H1 (cell line): ENCODE data around the gene RND3. TPM values are rescaled to one million over a fixed set of nuclear protein-coding genes. Genes with fewer than 3 reads are reported as not detected.

Source experiments
- ATF2 ChIP-seq: IDR thresholded peaks from 2 replicates; pipeline ENCODE4 v1.6.1; 2012; ENCODE audit warnings: low read length, inconsistent platforms
- EGR1 ChIP-seq: IDR thresholded peaks from 2 replicates; pipeline ENCODE4 v1.6.1; 2011; ENCODE audit warnings: low read depth, low read length, borderline replicate concordance
- MAFK ChIP-seq: IDR thresholded peaks from 2 replicates; pipeline ENCODE4 v1.6.1; 2012; ENCODE audit warnings: low read depth, mild to moderate bottlenecking, improper control_type of control experiment, low read length
- SAP30 ChIP-seq: fragments of 300-600 bp; sonication (generic); IDR thresholded peaks from 2 replicates; pipeline ENCODE4 v1.7.1; 2012; ENCODE audit warnings: low read length, moderate library complexity, mild to moderate bottlenecking, inconsistent platforms; ENCODE audit not compliant: insufficient read depth, insufficient replicate concordance
- SP1 ChIP-seq: IDR thresholded peaks from 2 replicates; pipeline ENCODE4 v1.6.1; 2011; ENCODE audit warnings: low read depth, low read length
- TAF7 ChIP-seq: optimal IDR thresholded peaks from 2 replicates; pipeline ENCODE3; 2011; ENCODE audit warnings: low read depth, mild to moderate bottlenecking, inconsistent platforms, low read length, moderate library complexity, borderline replicate concordance
- polyA plus RNA-seq, 7 experiments: library from polyadenylated mRNA; depleted of rRNA in 3 of 7; stranded (reverse) in 5 of 7; unstranded in 2 of 7; fragments of >200 nt in 5 of 7; fragments of 200-250 nt in 2 of 7; gene quantifications; 1 replicate in 5 of 7; 2 replicates in 1 of 7; 4 replicates in 1 of 7; pipeline versions ENCODE4 v1.2.1 to v1.2.3, GENCODE V29; 2011 to 2013; ENCODE audit warnings: missing spikeins in 2 of 7, mixed read lengths in 2 of 7
- total RNA-seq: library from RNA; stranded (reverse); fragmentation: NEBNext Ultra II Directional; extraction: Animal tissue kit (Norgen Biotek cat#: 25700); gene quantifications from 2 replicates; pipeline ENCODE4 v1.2.1, GENCODE V29; 2021

Gene RND3
- total and polyA plus RNA-seq, 2 of the 8 experiments (the other 6 are each of a cell fraction or from before 2014, with no cell fraction given): 12.2 to 25.6 TPM

- TF ChIP-seq SP1 (no peak), SAP30 (no peak), MAFK (no peak), TAF7 (no peak), ATF2 (no peak), EGR1 (no peak)
Observed at GRCh38 chr2:150469706-150470274, 17.7 kb downstream of the RND3 start (continued).
